MM.1S (cell line): ENCODE results near the gene MLH3.

Source experiments
- DNase-seq: peaks from one replicate; pipeline ENCODE4 v3.0.0-alpha.2; 2015
- H2AFZ ChIP-seq: fragments of 300-600 bp; sonication (generic); 2 replicates; pipeline ENCODE4 v1.6.0; 2016; ENCODE audit warnings: antibody characterized with exemption, low read length
- H3F3A ChIP-seq: fragments of 300-600 bp; sonication (generic); 2 replicates; pipeline ENCODE4 v1.6.1; 2016; ENCODE audit warnings: mild to moderate bottlenecking, antibody characterized with exemption, low read length, moderate library complexity, mixed read lengths; ENCODE audit not compliant: insufficient read depth
- H3K27ac ChIP-seq: fragments of 300-600 bp; sonication (generic); 2 replicates; pipeline ENCODE4 v1.5.1; 2016; ENCODE audit warnings: mild to moderate bottlenecking, low read length
- H3K27me3 ChIP-seq: fragments of 300-600 bp; sonication (generic); replicated peaks from 2 replicates; pipeline ENCODE4 v1.6.0; 2016; ENCODE audit warnings: low read length; ENCODE audit not compliant: insufficient read depth
- H3K36me3 ChIP-seq: fragments of 300-600 bp; sonication (generic); replicated peaks from 2 replicates; pipeline ENCODE4 v1.6.1; 2016; ENCODE audit warnings: mild to moderate bottlenecking, low read length, mixed read lengths; ENCODE audit not compliant: insufficient read depth
- H3K4me1 ChIP-seq: fragments of 300-600 bp; sonication (generic); 2 replicates; pipeline ENCODE4 v1.6.1; 2016; ENCODE audit warnings: low read length, mixed read lengths
- H3K4me2 ChIP-seq: fragments of 300-600 bp; sonication (generic); 2 replicates; pipeline ENCODE4 v1.6.0; 2016; ENCODE audit warnings: low read depth, low read length
- H3K4me3 ChIP-seq: fragments of 300-600 bp; sonication (generic); 2 replicates; pipeline ENCODE4 v1.5.1; 2016; ENCODE audit warnings: low read length, mixed read lengths
- H3K79me2 ChIP-seq: fragments of 300-600 bp; sonication (generic); 2 replicates; pipeline ENCODE4 v1.6.1; 2016; ENCODE audit warnings: mixed run types, low read length, mixed read lengths
- H3K9ac ChIP-seq: fragments of 300-600 bp; sonication (generic); 2 replicates; pipeline ENCODE4 v1.6.1; 2016; ENCODE audit warnings: low read length, mixed read lengths
- H3K9me2 ChIP-seq: fragments of 300-600 bp; sonication (generic); replicated peaks from 2 replicates; pipeline ENCODE4 v1.6.1; 2016; ENCODE audit warnings: mild to moderate bottlenecking, low read length, mixed read lengths; ENCODE audit not compliant: insufficient read depth
- H3K9me3 ChIP-seq: fragments of 300-600 bp; sonication (generic); replicated peaks from 2 replicates; pipeline ENCODE4 v1.6.1; 2016; ENCODE audit warnings: mild to moderate bottlenecking, low read length, mixed read lengths; ENCODE audit not compliant: insufficient read depth
- H4K20me1 ChIP-seq: fragments of 300-600 bp; sonication (generic); 2 replicates; pipeline ENCODE4 v1.6.1; 2016; ENCODE audit warnings: mild to moderate bottlenecking, low read length, moderate library complexity, mixed read lengths; ENCODE audit not compliant: insufficient read depth
- CTCF ChIP-seq: fragments of 300-600 bp; sonication (generic); IDR thresholded peaks from 2 replicates; pipeline ENCODE4 v1.5.1; 2016; ENCODE audit warnings: antibody characterized with exemption, low read length, mixed read lengths
- EZH2 ChIP-seq: fragments of 300-600 bp; sonication (generic); optimal IDR thresholded peaks from 2 replicates; pipeline ENCODE3; 2017; ENCODE audit warnings: low read depth, mild to moderate bottlenecking, antibody characterized with exemption, low read length, mixed read lengths
- EZH2phosphoT487 ChIP-seq: fragments of 300-600 bp; sonication (generic); IDR thresholded peaks from 2 replicates; pipeline ENCODE4 v1.6.1; 2018; ENCODE audit warnings: antibody characterized with exemption, low read length

MLH3 gene

GRCh38 chr14:75032939-75033338 lies 18.3 kb downstream of the MLH3 start:
- Histone ChIP-seq H3K27me3 (no peaks in the 10 kb centered on the region), H3K4me2 (no peak overlapping the region), H3K27ac (no peak overlapping the region), H3K4me3 (no peak overlapping the region), H3K9me3 (no peaks in the 10 kb centered on the region), H3K36me3 (no peaks in the 10 kb centered on the region), H3K9me2 (no peaks in the 10 kb centered on the region), H3F3A (no peaks in the 10 kb centered on the region), H3K9ac (no peak overlapping the region), H4K20me1 (no peaks in the 10 kb centered on the region), H3K79me2 (no peaks in the 10 kb centered on the region), H2AFZ (no peak overlapping the region), H3K4me1 (no peaks in the 10 kb centered on the region)
- TF ChIP-seq EZH2phosphoT487 (no peak), EZH2 (no peak), CTCF (no peak)
- no peak for DNase-seq

DNA sequence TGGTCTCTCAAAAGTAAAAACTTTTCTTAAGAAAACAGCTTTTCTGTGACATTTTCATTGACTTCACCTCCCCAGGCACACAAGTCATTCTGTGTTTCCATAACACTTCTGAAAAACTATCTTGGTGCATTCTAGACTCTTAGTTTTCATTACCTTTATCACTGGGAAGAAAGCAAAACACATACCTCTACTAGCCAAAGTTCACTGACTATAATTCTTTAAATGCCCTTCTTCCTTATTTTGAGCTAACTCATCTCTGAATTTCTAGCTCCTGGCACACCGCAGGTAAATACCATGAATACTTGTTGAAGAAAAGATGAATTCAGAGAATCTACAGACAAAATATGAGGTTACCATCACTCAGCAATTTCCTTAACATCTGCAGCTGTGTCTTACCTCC lies 21.1 kb downstream of the MLH3 start:
- Histone ChIP-seq H3K4me1 (no peaks in the 10 kb centered on the region), H3K79me2 (no peaks in the 10 kb centered on the region), H3K9me3 (no peaks in the 10 kb centered on the region), H3K36me3 (no peaks in the 10 kb centered on the region), H4K20me1 (no peaks in the 10 kb centered on the region), H2AFZ (no peak overlapping the region), H3K9ac (no peak overlapping the region), H3K4me3 (no peak overlapping the region), H3K4me2 (no peak overlapping the region), H3K27me3 (no peaks in the 10 kb centered on the region), H3K27ac (no peak overlapping the region), H3F3A (no peaks in the 10 kb centered on the region), H3K9me2 (no peaks in the 10 kb centered on the region)
- no peak for TF ChIP-seq CTCF
- no peak for TF ChIP-seq EZH2
- no peak for TF ChIP-seq EZH2phosphoT487
- DNase-seq: no peak

DNA sequence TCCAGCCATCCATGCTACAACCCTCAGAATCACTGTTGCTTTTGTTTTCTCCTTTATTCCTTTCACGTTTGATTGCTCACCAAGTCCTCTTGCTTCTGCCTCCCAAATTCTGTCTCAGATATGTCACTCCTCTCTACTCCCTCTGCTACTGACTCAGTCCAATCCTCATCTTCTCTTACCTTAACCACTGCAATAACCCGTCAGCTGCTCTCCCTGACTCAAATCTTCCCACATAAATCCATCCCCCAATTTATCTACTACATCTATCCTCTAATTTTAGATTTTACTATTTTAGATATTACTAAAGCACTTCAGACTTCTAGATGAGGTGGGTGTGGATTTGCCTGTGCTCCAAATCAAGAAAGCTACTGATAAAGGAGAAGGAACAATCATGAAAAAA lies 25.4 kb downstream of the MLH3 start:
- H3K4me2 ChIP-seq: no peak overlapping the region
- TF ChIP-seq EZH2phosphoT487: no peak
- no peak for TF ChIP-seq CTCF
- no peak for TF ChIP-seq EZH2

More for the DNA sequence above, 25.4 kb downstream of the MLH3 start:
- Histone ChIP-seq H3K36me3 (no peaks in the 10 kb centered on the region), H3K4me3 (no peak overlapping the region), H3K27ac (no peak overlapping the region), H3F3A (no peaks in the 10 kb centered on the region), H3K9ac (no peak overlapping the region), H3K9me2 (no peaks in the 10 kb centered on the region), H4K20me1 (no peaks in the 10 kb centered on the region), H3K9me3 (no peaks in the 10 kb centered on the region), H3K4me1 (no peaks in the 10 kb centered on the region), H3K79me2 (no peaks in the 10 kb centered on the region), H3K27me3 (no peaks in the 10 kb centered on the region), H2AFZ (no peak overlapping the region)
- no peak for DNase-seq
